ENCODE measurements around the gene DPP6.

DPP6 gene

DNA sequence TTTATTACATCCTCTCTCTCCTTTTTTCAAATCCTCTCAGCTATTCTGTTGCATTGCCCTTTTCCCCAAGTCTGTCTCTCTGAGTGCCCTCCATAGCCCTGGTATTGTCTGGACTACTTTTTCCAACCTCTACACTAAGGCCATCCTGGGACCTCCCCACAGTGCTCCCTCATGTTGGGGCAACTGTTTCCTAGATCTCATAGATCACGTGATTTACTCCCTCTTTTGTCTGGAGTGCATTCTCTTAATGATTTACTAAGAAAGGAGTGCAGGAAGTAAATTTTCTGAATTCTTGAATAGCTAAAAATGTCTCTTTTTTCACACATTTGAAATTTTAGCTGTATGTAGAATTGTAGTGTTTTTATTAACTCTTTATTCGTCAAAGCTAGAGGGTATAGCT is 733.7 kb downstream of the DPP6 start:
- TF ChIP-seq, protein P1, sequence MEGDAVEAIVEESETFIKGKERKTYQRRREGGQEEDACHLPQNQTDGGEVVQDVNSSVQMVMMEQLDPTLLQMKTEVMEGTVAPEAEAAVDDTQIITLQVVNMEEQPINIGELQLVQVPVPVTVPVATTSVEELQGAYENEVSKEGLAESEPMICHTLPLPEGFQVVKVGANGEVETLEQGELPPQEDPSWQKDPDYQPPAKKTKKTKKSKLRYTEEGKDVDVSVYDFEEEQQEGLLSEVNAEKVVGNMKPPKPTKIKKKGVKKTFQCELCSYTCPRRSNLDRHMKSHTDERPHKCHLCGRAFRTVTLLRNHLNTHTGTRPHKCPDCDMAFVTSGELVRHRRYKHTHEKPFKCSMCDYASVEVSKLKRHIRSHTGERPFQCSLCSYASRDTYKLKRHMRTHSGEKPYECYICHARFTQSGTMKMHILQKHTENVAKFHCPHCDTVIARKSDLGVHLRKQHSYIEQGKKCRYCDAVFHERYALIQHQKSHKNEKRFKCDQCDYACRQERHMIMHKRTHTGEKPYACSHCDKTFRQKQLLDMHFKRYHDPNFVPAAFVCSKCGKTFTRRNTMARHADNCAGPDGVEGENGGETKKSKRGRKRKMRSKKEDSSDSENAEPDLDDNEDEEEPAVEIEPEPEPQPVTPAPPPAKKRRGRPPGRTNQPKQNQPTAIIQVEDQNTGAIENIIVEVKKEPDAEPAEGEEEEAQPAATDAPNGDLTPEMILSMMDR (IDR thresholded peaks at IDR 0.05; ENCODE audit: low read depth, low read length), result no peak
- no peak overlapping the region for H3K4me3 ChIP-seq (ENCODE audit: low read depth, low read length)

DNA sequence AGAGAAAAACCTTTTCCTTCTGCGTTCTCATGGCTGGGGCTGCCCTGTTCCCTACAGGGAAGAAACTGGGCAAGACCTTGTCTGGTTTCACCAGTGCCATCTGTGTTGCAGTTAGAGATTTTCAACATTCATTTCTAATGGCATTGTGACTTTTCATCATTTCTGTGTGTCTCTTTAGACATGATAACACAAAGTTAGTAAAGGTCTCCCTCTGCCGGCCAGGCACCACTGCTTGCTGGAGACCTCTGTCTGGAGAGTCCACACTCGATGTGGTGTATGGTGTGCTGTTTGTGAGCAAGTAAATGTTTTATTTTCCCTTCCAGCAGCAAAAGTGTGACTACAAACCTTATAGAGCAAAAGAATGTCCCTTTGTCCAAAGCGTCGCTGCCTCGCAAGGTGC is 737.2 kb downstream of the DPP6 start:
- no peak overlapping the region for H3K4me3 ChIP-seq (ENCODE audit: low read depth, low read length)
- TF ChIP-seq, protein P1 (IDR thresholded peaks at IDR 0.05; ENCODE audit: low read depth, low read length), result no peak

DNA sequence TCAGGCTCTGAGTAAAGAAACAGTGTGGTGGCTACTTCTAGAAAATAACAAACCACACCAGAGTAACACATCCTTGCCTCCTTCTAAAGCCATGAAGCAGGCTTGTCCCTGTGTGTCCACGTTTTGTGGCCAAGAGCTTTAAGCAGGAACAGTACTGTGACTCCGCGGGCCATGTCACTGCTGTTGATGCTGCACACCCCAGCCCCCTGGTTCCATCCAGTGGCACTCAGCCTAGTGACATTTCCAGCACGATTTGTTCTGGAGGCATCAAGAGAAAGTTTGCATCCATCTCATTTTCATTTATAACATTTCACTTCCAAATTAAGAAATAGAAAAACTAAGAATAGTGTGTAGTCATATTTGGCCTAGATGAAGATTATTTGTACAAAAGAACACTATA is 739.4 kb downstream of the DPP6 start:
- H3K4me3 ChIP-seq (ENCODE audit: low read depth, low read length), result no peak overlapping the region
- TF ChIP-seq, protein P1 (IDR thresholded peaks at IDR 0.05; ENCODE audit: low read depth, low read length), result no peak

DNA sequence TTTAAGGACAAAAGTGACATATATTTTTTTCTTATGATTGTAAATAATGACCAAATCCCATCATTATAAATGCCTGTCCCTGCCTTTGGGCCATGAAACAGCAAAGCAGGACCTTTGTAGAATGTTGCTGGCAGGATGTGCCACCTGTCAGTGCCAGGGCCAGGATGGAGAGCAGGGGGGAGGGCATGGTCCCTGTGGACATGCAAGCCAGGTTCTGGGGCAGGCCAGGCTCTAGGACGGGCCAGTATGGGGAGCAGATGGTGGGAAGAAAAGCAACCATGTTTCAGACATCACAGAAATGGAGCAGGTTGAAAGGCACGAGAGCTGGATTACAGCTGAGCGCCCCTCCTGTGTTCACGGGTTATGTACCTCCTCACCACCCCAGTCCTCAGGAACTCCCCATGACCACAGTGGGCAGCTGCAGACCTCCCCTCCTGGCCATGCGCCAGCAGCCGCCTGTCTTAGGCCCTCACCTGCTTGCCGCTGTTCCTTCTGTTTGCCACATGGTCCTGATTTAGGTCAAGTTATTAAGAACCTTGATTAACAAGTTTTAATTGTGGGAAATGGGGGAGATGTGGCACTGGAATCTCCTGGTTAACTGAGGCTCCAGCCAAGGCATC is 740.3 kb downstream of the DPP6 start:
- H3K4me3 ChIP-seq (ENCODE audit: low read depth, low read length), result no peak overlapping the region
- TF ChIP-seq, protein P1 (IDR thresholded peaks at IDR 0.05; ENCODE audit: low read depth, low read length), result no peak

DNA sequence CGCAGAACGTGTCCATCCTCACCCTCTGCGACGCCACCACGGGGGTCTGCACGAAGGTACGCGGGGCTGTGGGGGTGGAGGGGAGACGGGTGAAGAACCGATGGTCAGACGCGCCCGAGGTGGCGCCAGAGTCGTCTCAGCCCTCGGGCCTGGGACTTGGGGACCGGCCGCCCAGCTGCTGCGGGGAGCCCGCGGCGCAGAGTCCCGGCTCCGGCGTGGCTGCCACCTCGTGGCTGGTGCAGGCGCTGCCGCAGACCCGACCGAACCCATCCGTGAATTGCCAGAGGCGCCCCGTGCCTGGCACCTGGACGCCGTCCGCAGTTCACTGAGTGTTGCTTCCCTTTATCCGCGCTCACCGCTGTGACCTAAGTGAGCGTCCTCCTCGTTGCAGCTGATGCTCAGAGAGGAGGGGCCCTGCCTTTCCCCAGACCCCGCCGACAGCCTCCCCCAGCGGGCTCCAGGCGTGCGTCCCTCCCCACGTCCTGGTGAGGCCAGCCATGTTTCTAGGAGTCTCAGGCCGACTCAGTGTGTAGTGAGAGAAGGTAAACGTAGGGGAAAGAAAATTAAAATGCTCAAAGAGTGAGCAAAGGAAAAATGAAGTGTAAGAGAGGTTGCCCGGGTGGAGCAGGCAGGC is 742.1 kb downstream of the DPP6 start:
- TF ChIP-seq, protein P1 (IDR thresholded peaks at IDR 0.05; ENCODE audit: low read depth, low read length), result no peak
- H3K4me3 ChIP-seq (ENCODE audit: low read depth, low read length), result no peak overlapping the region

DNA sequence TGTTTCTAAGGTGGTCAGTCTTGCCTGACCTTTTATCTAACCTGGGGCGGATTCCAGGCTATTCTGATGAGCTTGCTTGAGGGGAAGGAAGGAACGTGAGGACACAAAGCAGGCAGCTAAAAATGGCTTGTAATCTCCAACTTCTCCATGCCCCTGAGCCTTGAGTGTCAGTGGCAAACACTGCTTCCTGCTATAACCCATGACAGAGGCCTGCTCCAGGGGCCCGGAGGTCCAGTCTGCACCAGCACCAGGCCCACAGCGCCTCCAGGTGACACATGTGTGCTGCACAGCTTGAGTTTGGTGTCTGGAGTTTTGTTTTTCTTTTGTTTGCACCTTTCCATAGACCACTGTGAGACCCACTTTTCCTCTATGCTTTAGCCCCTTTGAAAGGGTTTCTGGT is 742.8 kb downstream of the DPP6 start:
- TF ChIP-seq, protein P1 (IDR thresholded peaks at IDR 0.05; ENCODE audit: low read depth, low read length), result no peak
- H3K4me3 ChIP-seq (ENCODE audit: low read depth, low read length), result no peak overlapping the region

DNA sequence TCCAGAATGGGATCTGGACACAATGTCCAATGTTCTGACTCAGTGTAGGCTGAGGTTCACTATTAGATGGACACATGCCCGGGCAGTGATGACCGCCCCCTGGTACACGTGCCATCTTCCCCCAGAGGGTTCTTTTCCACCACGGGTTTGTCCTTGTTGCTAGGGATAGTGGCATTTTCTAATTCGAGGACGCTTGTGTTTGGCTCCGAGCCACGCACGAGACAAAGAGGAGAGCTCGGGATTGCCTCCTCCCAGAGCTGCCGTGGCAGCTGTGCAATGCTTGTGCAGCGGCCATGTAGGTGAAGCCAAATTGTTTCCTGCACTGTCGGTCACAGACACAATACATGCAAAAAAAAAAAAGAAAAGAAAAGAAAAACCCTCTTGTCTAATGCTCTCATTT is 743.2 kb downstream of the DPP6 start:
- TF ChIP-seq, protein P1 (IDR thresholded peaks at IDR 0.05; ENCODE audit: low read depth, low read length), result no peak
- H3K4me3 ChIP-seq (ENCODE audit: low read depth, low read length), result no peak overlapping the region
